ENCODE measurements around the gene CACNG6. TPM values are rescaled to one million over a fixed set of nuclear protein-coding genes. Genes with fewer than 3 reads are reported as not detected.

The CACNG6 gene
- total RNA-seq, 1 donor from 2014 or later, result 0.21 TPM

GRCh38 chr19:53994811-53995210 is 3.4 kb downstream of the CACNG6 start:
- Mint-ChIP-seq H3K27me3 (ENCODE audit: unreplicated experiment) (peaks cover 15% of the 10 kb centered on the region), H3K9me3 (ENCODE audit: unreplicated experiment) (no peaks in the 10 kb centered on the region), H3K36me3 (ENCODE audit: low read depth, unreplicated experiment) (no peaks in the 10 kb centered on the region), H3K4me1 (ENCODE audit: unreplicated experiment) (peaks cover 13% of the 10 kb centered on the region), H3K27ac (ENCODE audit: unreplicated experiment) (peak overlapping the region; percentile 7), H3K4me3 (ENCODE audit: unreplicated experiment) (no peak overlapping the region)
- DNase-seq (ENCODE audit: low spot score), result no peak
- TF ChIP-seq CTCF (IDR thresholded peaks at IDR 0.05; ENCODE audit: unreplicated experiment), result no peak

- H3K27me3 Mint-ChIP-seq (ENCODE audit: unreplicated experiment), result peaks cover 8% of the 10 kb centered on the region
- DNase-seq (ENCODE audit: low spot score), result no peak
- no peak for TF ChIP-seq CTCF (IDR thresholded peaks at IDR 0.05; ENCODE audit: unreplicated experiment)
- H3K4me1 Mint-ChIP-seq (ENCODE audit: unreplicated experiment), result peaks cover 13% of the 10 kb centered on the region
- no peaks in the 10 kb centered on the region for H3K9me3 Mint-ChIP-seq (ENCODE audit: unreplicated experiment)
- H3K27ac Mint-ChIP-seq (ENCODE audit: unreplicated experiment), result no peak overlapping the region
- H3K36me3 Mint-ChIP-seq (ENCODE audit: low read depth, unreplicated experiment), result no peaks in the 10 kb centered on the region
- H3K4me3 Mint-ChIP-seq (ENCODE audit: unreplicated experiment), result no peak overlapping the region
These were observed 6.8 kb downstream of the CACNG6 start for GRCh38 chr19:53998223-53998622.

- H3K4me1 Mint-ChIP-seq (ENCODE audit: unreplicated experiment), result no peaks in the 10 kb centered on the region
- TF ChIP-seq CTCF (IDR thresholded peaks at IDR 0.05; ENCODE audit: unreplicated experiment), result no peak
- H3K36me3 Mint-ChIP-seq (ENCODE audit: low read depth, unreplicated experiment), result no peaks in the 10 kb centered on the region
- no peak overlapping the region for H3K27ac Mint-ChIP-seq (ENCODE audit: unreplicated experiment)
- H3K4me3 Mint-ChIP-seq (ENCODE audit: unreplicated experiment), result no peak overlapping the region
- no peak for DNase-seq (ENCODE audit: low spot score)
- peaks cover 3% of the 10 kb centered on the region for H3K27me3 Mint-ChIP-seq (ENCODE audit: unreplicated experiment)
- no peaks in the 10 kb centered on the region for H3K9me3 Mint-ChIP-seq (ENCODE audit: unreplicated experiment)
These were observed 8.3 kb downstream of the CACNG6 start for GRCh38 chr19:53999694-54000093.

GRCh38 chr19:54001496-54001895 is 10.1 kb downstream of the CACNG6 start:
- Mint-ChIP-seq H3K27me3 (ENCODE audit: unreplicated experiment) (peaks cover 3% of the 10 kb centered on the region), H3K9me3 (ENCODE audit: unreplicated experiment) (no peaks in the 10 kb centered on the region), H3K36me3 (ENCODE audit: low read depth, unreplicated experiment) (no peaks in the 10 kb centered on the region), H3K4me1 (ENCODE audit: unreplicated experiment) (no peaks in the 10 kb centered on the region), H3K27ac (ENCODE audit: unreplicated experiment) (no peak overlapping the region), H3K4me3 (ENCODE audit: unreplicated experiment) (no peak overlapping the region)
- no peak for DNase-seq (ENCODE audit: low spot score)
- TF ChIP-seq CTCF (IDR thresholded peaks at IDR 0.05; ENCODE audit: unreplicated experiment), result no peak

GRCh38 chr19:54002495-54003315 is 11.3 kb downstream of the CACNG6 start:
- Mint-ChIP-seq H3K9me3 (ENCODE audit: unreplicated experiment) (no peaks in the 10 kb centered on the region), H3K27ac (ENCODE audit: unreplicated experiment) (no peak overlapping the region), H3K4me3 (ENCODE audit: unreplicated experiment) (no peak overlapping the region), H3K27me3 (ENCODE audit: unreplicated experiment) (peaks cover 3% of the 10 kb centered on the region), H3K36me3 (ENCODE audit: low read depth, unreplicated experiment) (no peaks in the 10 kb centered on the region), H3K4me1 (ENCODE audit: unreplicated experiment) (no peaks in the 10 kb centered on the region)
- DNase-seq (ENCODE audit: low spot score), result no peak
- no peak for TF ChIP-seq CTCF (IDR thresholded peaks at IDR 0.05; ENCODE audit: unreplicated experiment)

Data from endothelial cell (in vitro differentiated cells).